HUES64 (cell line): ENCODE measurements around the gene MAGI1.
"Not testable (repeated sequence)": the region's sequence is repeated elsewhere in the genome, so short reads cannot be mapped to it uniquely, and the experiment has no call there.

Experiments
- H3K27ac ChIP-seq: 2 replicates; pipeline ENCODE4 v1.7.0; 2013; ENCODE audit warnings: low read depth, low read length, inconsistent platforms
- H3K27me3 ChIP-seq: 2 replicates; pipeline ENCODE4 v1.6.1; 2013; ENCODE audit warnings: mild to moderate bottlenecking, low read length; ENCODE audit not compliant: insufficient read depth
- H3K36me3 ChIP-seq: 2 replicates; pipeline ENCODE4 v1.6.1; 2013; ENCODE audit warnings: mild to moderate bottlenecking, low read length; ENCODE audit not compliant: insufficient read depth
- H3K4me1 ChIP-seq: 2 replicates; pipeline ENCODE4 v1.6.1; 2013; ENCODE audit warnings: mild to moderate bottlenecking, low read length, moderate library complexity; ENCODE audit not compliant: insufficient read depth
- H3K4me3 ChIP-seq: 2 replicates; pipeline ENCODE4 v1.5.1; 2013; ENCODE audit warnings: mild to moderate bottlenecking, low read length, moderate library complexity
- H3K9ac ChIP-seq: 2 replicates; pipeline ENCODE4 v1.6.1; 2013; ENCODE audit warnings: mild to moderate bottlenecking, low read depth, low read length
- H3K9me3 ChIP-seq: 2 replicates; pipeline ENCODE4 v1.6.1; 2013; ENCODE audit warnings: low read depth, low read length; ENCODE audit not compliant: insufficient read depth
- WGBS: fragments of 150-250, 120-280 bp; methylation state at CpG from one replicate; pipeline ENCODE4 v1.1.7; 2013; ENCODE audit warnings: missing lambda C conversion rate; 5-methylcytosine and 5-hydroxymethylcytosine counted together

Gene MAGI1

DNA sequence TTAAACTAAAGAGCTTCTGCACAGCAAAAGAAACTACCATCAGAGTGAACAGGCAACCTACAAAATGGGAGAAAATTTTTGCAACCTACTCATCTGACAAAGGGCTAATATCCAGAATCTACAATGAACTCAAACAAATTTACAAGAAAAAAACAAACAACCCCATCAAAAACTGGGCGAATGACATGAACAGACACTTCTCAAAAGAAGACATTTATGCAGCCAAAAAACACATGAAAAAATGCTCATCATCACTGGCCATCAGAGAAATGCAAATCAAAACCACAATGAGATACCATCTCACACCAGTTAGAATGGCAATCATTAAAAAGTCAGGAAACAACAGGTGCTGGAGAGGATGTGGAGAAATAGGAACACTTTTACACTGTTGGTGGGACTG, 524.4 kb downstream of the MAGI1 start:
- 100% methylated on average over 1 of the region's 1 CpG for WGBS
- H3K9me3 ChIP-seq, H3K4me3 ChIP-seq, H3K27me3 ChIP-seq, H3K27ac ChIP-seq, H3K4me1 ChIP-seq, H3K36me3 ChIP-seq, H3K9ac ChIP-seq: not testable (repeated sequence)

DNA sequence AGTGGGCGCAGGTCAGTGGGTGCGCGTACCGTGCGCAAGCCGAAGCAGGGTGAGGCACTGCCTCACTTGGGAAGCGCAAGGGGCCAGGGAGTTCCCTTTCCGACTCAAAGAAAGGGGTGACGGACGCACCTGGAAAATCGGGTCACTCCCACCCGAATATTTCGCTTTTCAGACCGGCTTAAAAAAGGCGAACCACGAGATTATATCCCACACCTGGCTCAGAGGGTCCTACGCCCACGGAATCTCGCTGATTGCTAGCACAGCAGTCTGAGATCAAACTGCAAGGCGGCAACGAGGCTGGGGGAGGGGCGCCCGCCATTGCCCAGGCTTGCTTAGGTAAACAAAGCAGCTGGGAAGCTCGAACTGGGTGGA, 529.3 kb downstream of the MAGI1 start:
- H3K27ac ChIP-seq, result peak overlapping the region; percentile 88

DNA sequence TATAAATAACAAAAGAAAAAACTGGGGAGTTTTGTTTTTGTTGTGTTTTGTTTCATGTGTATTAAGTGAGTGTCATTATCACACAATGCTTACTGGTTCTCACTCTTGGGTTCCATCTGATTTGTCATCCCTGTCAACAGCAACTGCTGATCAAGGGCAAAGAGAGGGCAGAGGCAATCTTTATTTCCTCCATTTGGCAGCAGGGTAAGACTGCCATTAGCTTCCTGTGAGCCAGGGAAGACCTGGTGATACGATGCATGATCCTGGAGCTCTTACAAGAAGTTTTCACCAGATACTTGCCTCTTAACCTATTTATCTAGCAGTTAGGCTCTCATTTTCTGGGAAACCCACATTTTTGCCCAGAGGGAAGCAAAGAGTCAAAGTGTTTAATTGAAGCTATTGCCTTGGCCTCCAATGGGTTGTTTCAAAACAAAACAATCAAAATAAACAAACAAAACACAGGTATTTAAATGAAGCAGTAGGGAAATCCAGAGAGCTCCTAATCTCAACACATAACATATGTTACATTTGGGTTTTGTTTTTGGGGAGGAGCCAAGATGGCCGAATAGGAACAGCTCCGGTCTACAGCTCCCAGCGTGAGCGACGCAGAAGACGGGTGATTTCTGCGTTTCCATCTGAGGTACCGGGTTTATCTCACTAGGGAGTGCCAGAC, 529.8 kb downstream of the MAGI1 start:
- peak overlapping the region; percentile 97 for H3K9ac ChIP-seq
- 16% methylated on average over 9 of the region's 9 CpGs for WGBS
- H3K27ac ChIP-seq, result peak overlapping the region; percentile 88
- H3K27me3 ChIP-seq, result no peaks in the 10 kb centered on the region
- no peaks in the 10 kb centered on the region for H3K36me3 ChIP-seq
- no peaks in the 10 kb centered on the region for H3K9me3 ChIP-seq
- H3K4me3 ChIP-seq, result peak overlapping the region; percentile 72
- H3K4me1 ChIP-seq, result peaks cover 11% of the 10 kb centered on the region

More for the DNA sequence above, 529.3 kb downstream of the MAGI1 start:
- H3K4me1 ChIP-seq, result peaks cover 11% of the 10 kb centered on the region
- not testable (repeated sequence) for H3K27me3 ChIP-seq, H3K36me3 ChIP-seq, H3K9me3 ChIP-seq
- 15% methylated on average over 18 of the region's 24 CpGs for WGBS
- H3K9ac ChIP-seq, result peak overlapping the region; percentile 97
- peak overlapping the region; percentile 72 for H3K4me3 ChIP-seq

DNA sequence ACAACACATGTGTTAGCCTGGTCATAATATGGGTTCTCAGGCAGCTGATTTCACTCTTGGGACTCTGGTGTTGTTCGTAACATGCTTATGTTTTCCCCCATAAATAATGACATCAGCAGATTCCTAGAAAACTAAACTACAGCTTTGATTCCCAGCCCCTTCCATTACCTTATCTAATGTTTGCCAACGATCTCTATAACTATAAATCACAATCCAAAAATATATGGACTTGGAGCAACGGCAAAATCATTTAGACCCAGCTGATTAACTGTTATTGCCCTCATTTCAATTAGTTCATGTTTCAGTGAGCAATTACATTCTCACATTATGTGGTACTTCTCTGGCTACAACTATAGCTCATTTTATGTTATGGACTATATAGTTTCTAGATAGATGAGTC, 531.3 kb downstream of the MAGI1 start:
- H3K9me3 ChIP-seq, result no peaks in the 10 kb centered on the region
- H3K4me3 ChIP-seq, result no peak overlapping the region
- 96% methylated on average over 3 of the region's 3 CpGs for WGBS
- H3K4me1 ChIP-seq, result peaks cover 18% of the 10 kb centered on the region
- H3K9ac ChIP-seq, result no peak overlapping the region
- H3K27ac ChIP-seq, result no peak overlapping the region
- H3K27me3 ChIP-seq, result no peaks in the 10 kb centered on the region
- H3K36me3 ChIP-seq, result no peaks in the 10 kb centered on the region

DNA sequence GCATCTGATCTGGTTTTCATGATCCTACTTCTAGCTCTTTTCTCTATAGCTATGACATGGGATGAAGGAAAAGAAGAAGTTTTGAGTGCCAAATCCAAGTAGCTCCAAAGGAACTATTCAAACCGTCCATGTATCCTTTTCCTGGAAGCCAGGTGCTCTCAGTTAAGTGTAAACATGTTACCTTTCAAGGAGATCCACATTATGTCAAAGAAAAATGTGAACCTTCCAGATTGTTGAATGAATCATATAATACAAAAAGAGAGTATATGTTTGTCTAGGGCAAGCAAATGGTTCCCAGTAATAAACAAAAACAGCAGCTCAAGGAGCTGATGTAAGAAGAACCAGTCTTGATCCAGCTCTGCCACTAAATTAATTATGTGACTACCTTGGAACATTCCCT, 534.9 kb downstream of the MAGI1 start:
- H3K36me3 ChIP-seq, result no peaks in the 10 kb centered on the region
- H3K4me1 ChIP-seq, result peaks cover 15% of the 10 kb centered on the region
- no peak overlapping the region for H3K27ac ChIP-seq
- 87% methylated on average over 1 of the region's 1 CpG for WGBS
- no peak overlapping the region for H3K4me3 ChIP-seq
- H3K9ac ChIP-seq, result no peak overlapping the region
- H3K9me3 ChIP-seq, result no peaks in the 10 kb centered on the region
- H3K27me3 ChIP-seq, result no peaks in the 10 kb centered on the region

DNA sequence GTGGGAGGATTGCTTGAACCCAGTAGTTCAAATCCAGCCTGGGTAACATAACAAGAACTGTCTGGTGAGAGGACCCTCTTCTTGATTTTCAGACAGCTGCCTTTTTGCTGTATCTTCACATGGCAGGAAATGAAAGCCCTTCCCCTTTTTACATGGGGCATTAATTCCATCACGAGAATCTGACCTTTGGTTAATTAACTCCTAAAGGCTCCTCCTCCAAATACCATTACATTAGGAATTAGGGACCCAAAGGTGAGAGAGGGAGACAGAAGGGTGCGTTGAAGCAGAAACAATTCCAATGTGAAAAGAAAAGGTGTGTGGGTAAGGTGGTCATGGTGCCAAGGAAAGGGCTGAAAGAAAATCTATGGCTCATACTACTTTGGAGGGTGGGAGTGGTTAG, 536.2 kb downstream of the MAGI1 start:
- WGBS, result 90% methylated on average over 2 of the region's 2 CpGs
- Histone ChIP-seq H3K27ac (no peak overlapping the region), H3K36me3 (no peaks in the 10 kb centered on the region), H3K4me3 (no peak overlapping the region), H3K4me1 (peaks cover 20% of the 10 kb centered on the region), H3K9me3 (no peaks in the 10 kb centered on the region), H3K9ac (no peak overlapping the region), H3K27me3 (no peaks in the 10 kb centered on the region)

DNA sequence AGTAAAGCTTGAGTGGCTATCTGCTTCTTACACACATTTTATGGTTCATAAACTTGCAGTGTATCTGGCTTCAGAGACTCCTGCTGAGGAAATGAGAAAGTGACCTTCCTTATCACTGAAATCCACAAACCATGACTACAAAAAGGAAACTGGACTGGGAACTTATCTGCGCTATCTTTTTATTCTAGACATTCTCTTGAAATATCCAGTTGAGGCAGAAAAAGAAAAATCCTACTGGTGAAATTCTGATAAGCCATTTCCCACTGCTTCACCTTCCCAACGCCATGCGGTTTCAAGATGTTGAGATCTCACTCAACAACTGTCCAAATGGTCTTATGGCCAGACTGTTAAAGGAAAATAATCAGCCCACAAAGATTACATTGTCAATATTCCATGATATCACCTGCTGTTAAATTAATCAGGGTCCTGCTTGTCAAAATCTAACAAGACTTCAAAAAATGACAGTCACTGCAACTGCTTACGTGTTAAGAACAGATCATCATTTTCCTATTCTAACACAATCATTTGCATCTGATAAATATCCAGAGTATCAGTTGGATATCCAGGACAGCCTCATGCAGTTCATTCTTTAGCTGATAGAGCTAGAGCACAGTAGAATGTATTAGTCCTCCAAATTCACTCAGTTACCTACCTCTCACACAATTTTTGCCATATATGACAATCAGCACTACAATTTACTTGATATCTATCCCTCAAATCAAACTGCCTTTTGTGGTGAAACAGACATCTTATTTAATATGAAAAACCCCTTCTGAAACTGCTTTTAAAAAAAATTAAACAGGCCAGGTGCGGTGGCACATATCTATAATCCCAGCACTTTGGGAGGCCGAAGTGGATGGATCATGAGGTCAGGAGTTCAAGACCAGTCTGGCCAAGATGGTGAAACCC, 538.1 kb downstream of the MAGI1 start:
- peaks cover 27% of the 10 kb centered on the region for H3K4me1 ChIP-seq
- no peaks in the 10 kb centered on the region for H3K36me3 ChIP-seq
- no peaks in the 10 kb centered on the region for H3K9me3 ChIP-seq
- no peak overlapping the region for H3K9ac ChIP-seq
- 92% methylated on average over 6 of the region's 6 CpGs for WGBS
- no peak overlapping the region for H3K4me3 ChIP-seq
- no peak overlapping the region for H3K27ac ChIP-seq
- no peaks in the 10 kb centered on the region for H3K27me3 ChIP-seq

DNA sequence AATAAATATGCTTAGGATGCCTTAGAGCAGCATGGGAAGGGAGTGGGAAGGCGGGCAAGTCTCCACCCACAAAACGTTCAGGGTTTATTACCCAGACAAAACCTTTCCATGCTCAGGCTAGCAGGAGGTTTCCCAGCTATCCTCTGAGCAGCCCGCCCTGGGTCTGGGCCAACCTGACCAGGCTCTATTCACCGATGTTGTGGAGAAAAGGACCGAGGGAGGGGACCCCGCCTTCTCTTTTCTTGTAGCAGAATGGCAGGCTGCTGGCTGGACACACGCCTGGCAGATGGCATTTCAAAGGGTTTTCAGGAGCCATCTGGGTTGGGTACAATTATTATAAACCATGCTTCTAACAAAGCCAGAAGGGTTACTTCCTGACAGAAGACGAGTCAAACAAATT, 540.9 kb downstream of the MAGI1 start:
- Histone ChIP-seq H3K9me3 (no peaks in the 10 kb centered on the region), H3K4me1 (peaks cover 25% of the 10 kb centered on the region), H3K27me3 (no peaks in the 10 kb centered on the region), H3K36me3 (peaks cover 6% of the 10 kb centered on the region; the same call in 1 of the 2 replicates), H3K4me3 (no peak overlapping the region), H3K9ac (no peak overlapping the region), H3K27ac (no peak overlapping the region)
- WGBS, result 34% methylated on average over 7 of the region's 8 CpGs

DNA sequence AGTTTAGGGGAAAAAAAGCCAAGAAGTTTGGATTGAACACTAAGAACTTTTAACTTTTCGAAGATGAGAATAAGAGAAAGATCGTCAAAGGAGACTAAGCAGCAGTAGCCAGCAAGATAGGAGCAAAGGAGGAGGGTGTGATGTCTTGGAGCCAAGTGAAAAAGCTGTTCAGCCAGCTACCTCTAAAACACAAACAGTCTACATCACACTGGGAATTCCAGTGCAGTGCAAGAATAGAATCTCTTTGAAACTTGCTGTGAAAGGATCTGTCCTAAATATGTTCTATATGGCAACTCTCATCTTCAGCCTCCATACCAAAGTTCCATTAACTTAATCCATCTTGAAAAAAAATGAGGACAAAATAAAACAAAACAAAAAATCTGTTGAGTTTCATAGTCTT, 541.5 kb downstream of the MAGI1 start:
- no peaks in the 10 kb centered on the region for H3K9me3 ChIP-seq
- H3K4me1 ChIP-seq, result peaks cover 22% of the 10 kb centered on the region
- 88% methylated on average over 2 of the region's 2 CpGs for WGBS

DNA sequence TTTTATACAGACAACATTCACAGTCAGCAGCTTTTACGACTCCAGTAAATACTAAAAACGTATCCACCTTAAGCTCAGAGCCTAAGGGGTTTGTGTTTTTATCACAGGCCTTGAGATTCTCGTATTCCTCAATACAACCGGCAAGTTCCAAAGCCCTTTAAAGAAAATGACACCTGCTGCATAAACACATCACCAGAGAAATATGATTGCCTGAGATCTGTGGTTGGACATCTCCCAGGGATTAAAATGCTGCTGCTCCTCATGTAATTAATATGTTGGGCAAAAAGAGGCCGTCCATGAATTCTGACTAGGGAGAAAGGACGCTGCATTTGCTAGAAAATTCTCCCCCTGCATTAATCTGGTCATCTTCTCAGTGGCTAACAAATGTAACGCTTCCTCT, 544.8 kb downstream of the MAGI1 start:
- H3K9me3 ChIP-seq, result no peaks in the 10 kb centered on the region
- H3K4me3 ChIP-seq, result no peak overlapping the region
- 95% methylated on average over 7 of the region's 7 CpGs for WGBS
- peaks cover 22% of the 10 kb centered on the region for H3K4me1 ChIP-seq
- H3K27me3 ChIP-seq, result no peaks in the 10 kb centered on the region
- H3K27ac ChIP-seq, result no peak overlapping the region
- H3K36me3 ChIP-seq, result peaks cover 12% of the 10 kb centered on the region
- no peak overlapping the region for H3K9ac ChIP-seq

More for the DNA sequence above, 541.5 kb downstream of the MAGI1 start:
- H3K36me3 ChIP-seq, result peaks cover 10% of the 10 kb centered on the region
- no peaks in the 10 kb centered on the region for H3K27me3 ChIP-seq
- H3K27ac ChIP-seq, result no peak overlapping the region
- H3K4me3 ChIP-seq, result no peak overlapping the region
- no peak overlapping the region for H3K9ac ChIP-seq

DNA sequence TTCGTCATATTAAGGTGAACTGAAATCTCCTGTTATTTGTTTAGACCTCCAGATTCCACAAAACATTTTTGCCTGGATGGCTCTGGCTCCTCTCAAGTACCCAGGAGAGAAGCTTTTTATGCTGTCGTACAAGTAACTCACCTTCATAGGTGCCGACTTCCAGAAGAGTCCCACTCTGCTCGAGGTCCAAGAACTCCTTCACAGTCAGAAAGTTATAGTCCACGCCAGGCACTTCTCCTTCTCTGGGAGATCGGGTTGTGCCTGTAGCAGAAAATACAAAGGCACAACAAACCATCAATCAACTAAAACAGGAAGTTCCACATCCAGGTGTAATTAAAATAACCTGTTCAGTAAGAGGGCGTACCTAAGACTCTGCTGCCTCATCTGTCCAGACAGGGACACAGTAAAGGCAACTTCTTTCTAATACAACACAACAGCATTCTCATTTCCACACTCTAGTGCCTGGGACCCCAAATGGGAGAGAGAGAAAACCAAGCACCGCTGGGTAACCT, 545.3 kb downstream of the MAGI1 start:
- Histone ChIP-seq H3K9ac (no peak overlapping the region), H3K36me3 (peaks cover 12% of the 10 kb centered on the region), H3K27me3 (no peaks in the 10 kb centered on the region), H3K27ac (0 out of 2 replicates have a peak overlapping the region, but pooled peaks have one; percentile 17), H3K9me3 (no peaks in the 10 kb centered on the region), H3K4me3 (no peak overlapping the region), H3K4me1 (peaks cover 21% of the 10 kb centered on the region)
- WGBS, result 92% methylated on average over 8 of the region's 8 CpGs
